Transverse colon (tissue), 4 donors: ENCODE data around the gene HOXD11. TPM values are rescaled to one million over a fixed set of nuclear protein-coding genes. Genes with fewer than 3 reads are reported as not detected.

Experiments used
- DNase-seq: peaks from one replicate; pipeline ENCODE4 v3.0.0-alpha.2; 2019
- H3K27ac ChIP-seq, 4 donors: fragments of 200-600 bp; sonication (generic); 2 replicates each; pipeline ENCODE4 v1.5.1; 2016 to 2018; ENCODE audit warnings: inconsistent platforms in 4 of 4
- H3K27me3 ChIP-seq: fragments of 200-600 bp; sonication (generic); 2 replicates; pipeline ENCODE4 v1.5.1; 2017; ENCODE audit warnings: inconsistent platforms
- H3K36me3 ChIP-seq, 4 donors: fragments of 200-600 bp; sonication (generic); 2 replicates each; pipeline ENCODE4 v1.5.1; 2017 to 2019; ENCODE audit warnings: inconsistent platforms in 4 of 4
- H3K4me1 ChIP-seq, 4 donors: fragments of 200-600 bp; sonication (generic); 2 replicates each; pipeline ENCODE4 v1.5.1; 2017 to 2020; ENCODE audit warnings: inconsistent platforms in 4 of 4
- H3K4me3 ChIP-seq, 4 donors: fragments of 200-600 bp; sonication (generic); 1 replicate in 1 of 4; 2 replicates in 3 of 4; pipeline versions ENCODE4 v1.5.1 to v1.6.1; 2017 to 2019; ENCODE audit warnings: inconsistent platforms in 4 of 4
- H3K9me3 ChIP-seq, 2 donors: fragments of 200-600 bp; sonication (generic); 2 replicates each; pipeline ENCODE4 v1.5.1; 2017 to 2019; ENCODE audit warnings: inconsistent platforms in 2 of 2
- EP300 ChIP-seq: sonication (generic); formaldehyde crosslinking; IDR thresholded peaks from one replicate; pipeline ENCODE4 v1.6.1; 2017; ENCODE audit warnings: antibody characterized with exemption, low read depth
- POLR2A ChIP-seq: fragments of 450-650 bp; IDR thresholded peaks from one replicate; pipeline ENCODE4 v1.6.1; 2016; ENCODE audit warnings: antibody characterized with exemption, mild to moderate bottlenecking, moderate library complexity
- POLR2AphosphoS5 ChIP-seq, 3 donors: sonication (generic); formaldehyde crosslinking; IDR thresholded peaks; one replicate each; pipeline ENCODE4 v1.6.1; 2016; ENCODE audit warnings: antibody characterized with exemption in 3 of 3
- WGBS, 2 donors: methylation state at CpG; one replicate each; pipeline ENCODE4 v1.1.5; 2018; ENCODE audit warnings: low coverage in 1 of 2; 5-methylcytosine and 5-hydroxymethylcytosine counted together
- in situ Hi-C, 4 donors: fragments of 200-750 bp; cut with MboI; loops; one replicate each; pipeline versions ENCODE4 v1.15.0 to v1.15.1; 2017; ENCODE audit warnings: low sequenced_read_pairs in 3 of 4, low pct_ligation_motif_present in 1 of 4, low pct_unique_long_range_greater_than_20kb in 1 of 4
- intact Hi-C: fragments of 100-400 bp; cut with DNase I; formaldehyde crosslinking; loops from one replicate; pipeline ENCODE4 v1.15.1; 2023; ENCODE audit warnings: low total_unique reads
- total RNA-seq, 4 donors: library from RNA; depleted of rRNA; stranded (reverse); fragments of >200 nt; gene quantifications; one replicate each; pipeline ENCODE4 v1.1.0, GENCODE V29; 2016
- TF ChIP-seq, protein P1 (sequence below), 5 experiments: fragments of 200-600 bp in 3 of 5; fragments of 450-650 bp in 2 of 5; sonication (generic) in 3 of 5; IDR thresholded peaks; 1 replicate in 2 of 5; 2 replicates in 3 of 5; pipeline ENCODE4 v1.5.1; 2016 to 2017; ENCODE audit warnings: antibody characterized with exemption in 5 of 5, inconsistent platforms in 3 of 5, mild to moderate bottlenecking in 2 of 5, moderate library complexity in 1 of 5

HOXD11 gene
- total RNA-seq, 4 donors from 2014 or later: 0.41 to 13.5 (median 4.4) TPM

DNA sequence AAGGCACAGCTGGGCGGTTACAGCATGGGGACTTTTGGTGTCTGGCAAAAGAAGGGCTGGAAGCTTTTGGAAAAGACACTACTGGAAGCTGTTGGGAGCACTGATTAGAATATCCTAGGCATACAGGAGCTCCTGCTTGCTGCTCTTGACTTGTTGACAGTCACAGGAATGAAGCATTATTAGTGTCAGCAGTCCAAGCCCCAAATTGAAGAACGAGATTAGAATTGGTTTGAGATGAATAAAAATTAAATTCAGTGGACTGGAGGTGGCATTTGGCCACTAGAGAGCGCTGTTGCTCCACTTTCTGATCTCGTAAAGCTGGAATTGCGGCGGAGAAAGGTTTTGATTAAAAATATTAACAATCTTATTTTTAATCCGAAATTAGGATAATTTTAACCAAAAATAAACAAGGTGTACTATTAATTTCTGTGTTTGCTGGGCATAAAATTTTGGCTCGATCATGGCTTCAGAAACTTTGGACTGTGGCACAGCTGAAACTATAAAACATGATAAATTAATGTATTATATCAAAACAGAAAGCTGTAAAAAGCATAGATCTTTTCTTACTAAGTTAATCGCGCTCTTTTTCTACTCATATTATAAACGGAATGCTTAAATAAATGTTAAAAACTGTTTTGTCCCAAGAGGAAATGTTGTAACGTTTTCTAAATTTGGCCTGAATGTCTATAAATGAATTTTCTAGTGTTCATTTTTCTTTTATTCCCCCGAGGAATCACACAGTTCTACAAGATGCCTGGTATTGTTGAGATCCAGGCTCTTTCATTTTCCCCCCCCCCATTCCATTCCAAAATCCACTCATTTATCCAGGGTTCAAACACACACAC, 20.1 kb downstream of the HOXD11 start:
- 6% methylated on average over 13 of the region's 13 CpGs for WGBS, 2 donors
- H3K27me3 ChIP-seq: peaks cover 93% of the 10 kb centered on the region
- in situ Hi-C loops (loop anchor here (5.0 to 25.0 kb wide), 6 partner anchors 328 to 1028 kb away; no protein-coding TSS in a partner anchor), intact Hi-C loops (loop anchor here (5.0 kb wide), 1 partner anchor 510 kb away; no protein-coding TSS in a partner anchor)
- H3K4me1 ChIP-seq: peaks cover 7 to 55% (median 31%) of the 10 kb centered on the region in 4 donors
- no peaks in the 10 kb centered on the region for H3K36me3 ChIP-seq
- H3K27ac ChIP-seq: peak overlapping the region in 2 of 4 donors; percentile 11 to 95
- no peak for TF ChIP-seq POLR2AphosphoS5 (IDR thresholded peaks at IDR 0.05)
- TF ChIP-seq, protein P1, sequence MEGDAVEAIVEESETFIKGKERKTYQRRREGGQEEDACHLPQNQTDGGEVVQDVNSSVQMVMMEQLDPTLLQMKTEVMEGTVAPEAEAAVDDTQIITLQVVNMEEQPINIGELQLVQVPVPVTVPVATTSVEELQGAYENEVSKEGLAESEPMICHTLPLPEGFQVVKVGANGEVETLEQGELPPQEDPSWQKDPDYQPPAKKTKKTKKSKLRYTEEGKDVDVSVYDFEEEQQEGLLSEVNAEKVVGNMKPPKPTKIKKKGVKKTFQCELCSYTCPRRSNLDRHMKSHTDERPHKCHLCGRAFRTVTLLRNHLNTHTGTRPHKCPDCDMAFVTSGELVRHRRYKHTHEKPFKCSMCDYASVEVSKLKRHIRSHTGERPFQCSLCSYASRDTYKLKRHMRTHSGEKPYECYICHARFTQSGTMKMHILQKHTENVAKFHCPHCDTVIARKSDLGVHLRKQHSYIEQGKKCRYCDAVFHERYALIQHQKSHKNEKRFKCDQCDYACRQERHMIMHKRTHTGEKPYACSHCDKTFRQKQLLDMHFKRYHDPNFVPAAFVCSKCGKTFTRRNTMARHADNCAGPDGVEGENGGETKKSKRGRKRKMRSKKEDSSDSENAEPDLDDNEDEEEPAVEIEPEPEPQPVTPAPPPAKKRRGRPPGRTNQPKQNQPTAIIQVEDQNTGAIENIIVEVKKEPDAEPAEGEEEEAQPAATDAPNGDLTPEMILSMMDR (IDR thresholded peaks at IDR 0.05): peak; percentile 86 to 97 (median 94)
- DNase-seq: peak; percentile 79
- H3K4me3 ChIP-seq: no peak overlapping the region
- no peaks in the 10 kb centered on the region for H3K9me3 ChIP-seq

DNA sequence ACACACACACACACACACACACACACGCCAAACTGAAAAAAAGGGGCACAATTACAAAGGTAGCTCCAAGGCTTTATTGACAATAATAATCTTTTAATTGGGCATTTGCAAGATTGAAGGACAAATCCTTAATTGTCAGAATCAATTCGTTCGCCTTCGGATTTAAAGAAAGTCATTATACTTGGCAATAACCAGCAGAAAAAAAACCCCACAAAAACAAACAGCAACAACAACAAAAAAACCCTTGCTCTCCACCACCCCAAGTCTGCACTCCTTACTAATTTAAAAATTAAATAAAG, 20.6 kb downstream of the HOXD11 start:
- Histone ChIP-seq H3K27me3 (peaks cover 91% of the 10 kb centered on the region), H3K4me3 (peak overlapping the region in 1 of 4 donors; percentile 55), H3K27ac (peak overlapping the region; percentile 94 to 96 (median 94)), H3K4me1 (peaks cover 7 to 53% (median 32%) of the 10 kb centered on the region in 4 donors), H3K9me3 (no peaks in the 10 kb centered on the region), H3K36me3 (no peaks in the 10 kb centered on the region)
- TF ChIP-seq POLR2AphosphoS5 (IDR thresholded peaks at IDR 0.05): no peak
- TF ChIP-seq EP300: no peak
- TF ChIP-seq POLR2A: no peak
- TF ChIP-seq, protein P1 (IDR thresholded peaks at IDR 0.05): no peak
- no peak for DNase-seq
- in situ Hi-C loops: loop anchor here (5.0 to 25.0 kb wide), 6 partner anchors 327 to 1027 kb away; no protein-coding TSS in a partner anchor
- WGBS, 2 donors: 35 to 41% methylated on average over 4 of the region's 4 CpGs
- intact Hi-C loops: loop anchor here (5.0 kb wide), 1 partner anchor 510 kb away; no protein-coding TSS in a partner anchor

DNA sequence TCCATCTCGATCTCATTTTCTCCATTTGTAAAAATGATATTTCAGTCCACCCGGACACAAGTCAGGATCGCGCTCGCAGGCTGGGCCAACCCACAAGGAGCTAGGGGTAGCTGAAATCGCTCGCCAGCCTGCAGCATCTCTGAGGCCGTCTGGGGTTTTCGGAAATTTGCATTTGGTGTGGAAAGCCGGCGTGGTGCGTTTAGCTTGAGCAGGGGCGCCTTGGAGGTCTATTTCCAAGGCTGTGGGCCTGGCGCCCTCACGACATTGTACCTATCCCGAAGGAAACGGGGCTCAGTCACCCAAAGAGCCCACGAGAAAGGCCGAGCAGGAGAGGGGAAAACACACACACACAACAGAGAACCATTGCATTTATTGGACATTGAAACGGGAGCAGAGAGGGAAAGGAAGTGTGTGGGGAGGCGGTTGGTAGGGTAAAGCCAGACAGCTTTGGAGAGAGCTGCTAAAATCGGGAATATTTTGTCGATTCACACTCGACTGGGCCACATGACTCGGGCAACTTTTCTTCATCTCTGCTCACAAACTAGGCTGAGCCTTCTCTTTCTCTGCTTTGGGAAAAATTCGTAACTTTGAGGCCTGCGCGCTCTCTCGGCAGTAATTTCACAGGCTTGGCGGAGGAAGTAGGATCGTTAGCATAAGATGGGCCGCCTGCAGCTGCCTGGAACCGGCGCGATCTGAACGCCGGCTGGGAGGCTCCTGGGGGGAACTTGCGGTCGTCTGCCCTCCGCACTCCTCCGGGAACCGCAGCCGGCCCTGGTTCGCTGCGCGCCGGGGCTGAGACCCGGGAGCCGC, 21.3 kb downstream of the HOXD11 start:
- DNase-seq: no peak
- in situ Hi-C loops: loop anchor here (5.0 to 25.0 kb wide), 6 partner anchors 326 to 1026 kb away; no protein-coding TSS in a partner anchor
- TF ChIP-seq EP300 (no peak), POLR2A (no peak), POLR2AphosphoS5 (IDR thresholded peaks at IDR 0.05) (no peak)
- TF ChIP-seq, protein P1 (IDR thresholded peaks at IDR 0.05): no peak

More for the DNA sequence above, 21.3 kb downstream of the HOXD11 start:
- 20 to 46% methylated on average over 10 to 44 of the region's 49 CpGs for whole genome bisulfite sequencing, 2 donors
- no peaks in the 10 kb centered on the region for H3K36me3 ChIP-seq
- H3K4me3 ChIP-seq: peak overlapping the region; percentile 10 to 68 (median 50)
- peaks cover 91% of the 10 kb centered on the region for H3K27me3 ChIP-seq
- peaks cover 12 to 53% (median 33%) of the 10 kb centered on the region in 4 donors for H3K4me1 ChIP-seq
- H3K27ac ChIP-seq: peak overlapping the region; percentile 94 to 96 (median 94)
- no peaks in the 10 kb centered on the region for H3K9me3 ChIP-seq
- intact Hi-C loops: loop anchor here (5.0 kb wide), 1 partner anchor 509 kb away; no protein-coding TSS in a partner anchor
